HUES64 (cell line): ENCODE measurements around the gene ZFAND2A.

ENCODE experiments used
- H3K27ac ChIP-seq: 2 replicates; pipeline ENCODE4 v1.7.0; 2013; ENCODE audit warnings: low read depth, low read length, inconsistent platforms
- H3K27me3 ChIP-seq: 2 replicates; pipeline ENCODE4 v1.6.1; 2013; ENCODE audit warnings: mild to moderate bottlenecking, low read length; ENCODE audit not compliant: insufficient read depth
- H3K36me3 ChIP-seq: 2 replicates; pipeline ENCODE4 v1.6.1; 2013; ENCODE audit warnings: mild to moderate bottlenecking, low read length; ENCODE audit not compliant: insufficient read depth
- H3K4me1 ChIP-seq: 2 replicates; pipeline ENCODE4 v1.6.1; 2013; ENCODE audit warnings: mild to moderate bottlenecking, low read length, moderate library complexity; ENCODE audit not compliant: insufficient read depth
- H3K4me3 ChIP-seq: 2 replicates; pipeline ENCODE4 v1.5.1; 2013; ENCODE audit warnings: mild to moderate bottlenecking, low read length, moderate library complexity
- H3K9ac ChIP-seq: 2 replicates; pipeline ENCODE4 v1.6.1; 2013; ENCODE audit warnings: mild to moderate bottlenecking, low read depth, low read length
- H3K9me3 ChIP-seq: 2 replicates; pipeline ENCODE4 v1.6.1; 2013; ENCODE audit warnings: low read depth, low read length; ENCODE audit not compliant: insufficient read depth
- WGBS: fragments of 150-250, 120-280 bp; methylation state at CpG from one replicate; pipeline ENCODE4 v1.1.7; 2013; ENCODE audit warnings: missing lambda C conversion rate; 5-methylcytosine and 5-hydroxymethylcytosine counted together

Gene ZFAND2A

GRCh38 chr7:1193593-1194424 is 33.8 kb upstream of the ZFAND2A start:
- no peaks in the 10 kb centered on the region for H3K4me1 ChIP-seq
- H3K9me3 ChIP-seq: no peaks in the 10 kb centered on the region
- no peaks in the 10 kb centered on the region for H3K36me3 ChIP-seq
- no peak overlapping the region for H3K9ac ChIP-seq
- WGBS: 59% methylated on average over 36 of the region's 36 CpGs
- no peak overlapping the region for H3K27ac ChIP-seq
- peaks cover 7% of the 10 kb centered on the region for H3K27me3 ChIP-seq
- no peak overlapping the region for H3K4me3 ChIP-seq

- Histone ChIP-seq H3K4me1 (no peaks in the 10 kb centered on the region), H3K4me3 (no peak overlapping the region), H3K36me3 (no peaks in the 10 kb centered on the region), H3K27me3 (peaks cover 7% of the 10 kb centered on the region), H3K9ac (no peak overlapping the region), H3K27ac (no peak overlapping the region), H3K9me3 (no peaks in the 10 kb centered on the region)
- WGBS: 84% methylated on average over 15 of the region's 15 CpGs
Observed at GRCh38 chr7:1192171-1192676, 32.2 kb upstream of the ZFAND2A start.

GRCh38 chr7:1189986-1190772 is 30.2 kb upstream of the ZFAND2A start:
- no peaks in the 10 kb centered on the region for H3K4me1 ChIP-seq
- no peak overlapping the region for H3K9ac ChIP-seq
- H3K9me3 ChIP-seq: no peaks in the 10 kb centered on the region
- 90% methylated on average over 10 of the region's 10 CpGs for WGBS
- no peak overlapping the region for H3K4me3 ChIP-seq
- H3K36me3 ChIP-seq: no peaks in the 10 kb centered on the region
- peaks cover 9% of the 10 kb centered on the region for H3K27me3 ChIP-seq
- no peak overlapping the region for H3K27ac ChIP-seq

DNA sequence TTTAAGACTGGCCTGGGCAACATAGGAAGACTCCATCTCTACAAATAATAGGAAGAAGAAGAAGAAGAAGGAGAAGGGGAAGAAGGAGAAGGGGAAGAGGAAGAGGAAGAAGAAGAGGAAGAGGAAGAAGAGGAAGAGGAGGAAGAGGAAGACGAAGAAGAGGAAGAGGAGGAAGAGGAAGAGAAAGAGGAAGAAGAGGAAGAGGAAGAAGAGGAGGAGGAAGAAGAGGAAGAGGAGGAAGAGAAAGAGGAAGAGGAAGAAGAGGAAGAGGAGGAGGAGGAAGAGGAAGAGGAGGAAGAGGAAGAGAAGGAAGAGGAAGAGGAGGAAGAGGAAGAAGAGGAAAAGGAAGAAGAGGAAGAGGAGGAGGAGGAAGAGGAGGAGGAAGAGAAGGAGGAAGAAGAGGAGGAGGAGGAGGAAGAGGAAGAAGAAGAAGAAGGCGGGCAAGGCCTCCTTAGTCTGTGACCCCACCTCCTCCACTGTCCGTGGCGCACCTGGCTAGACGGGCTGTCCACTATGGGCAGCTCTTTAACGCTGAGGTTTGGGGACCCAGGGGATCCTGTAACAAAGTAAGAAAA is 28.8 kb upstream of the ZFAND2A start:
- H3K36me3 ChIP-seq: no peaks in the 10 kb centered on the region
- peaks cover 7% of the 10 kb centered on the region for H3K27me3 ChIP-seq
- WGBS: 84% methylated on average over 6 of the region's 6 CpGs
- H3K9ac ChIP-seq: no peak overlapping the region
- no peak overlapping the region for H3K27ac ChIP-seq
- H3K9me3 ChIP-seq: no peaks in the 10 kb centered on the region
- H3K4me1 ChIP-seq: no peaks in the 10 kb centered on the region
- H3K4me3 ChIP-seq: no peak overlapping the region

DNA sequence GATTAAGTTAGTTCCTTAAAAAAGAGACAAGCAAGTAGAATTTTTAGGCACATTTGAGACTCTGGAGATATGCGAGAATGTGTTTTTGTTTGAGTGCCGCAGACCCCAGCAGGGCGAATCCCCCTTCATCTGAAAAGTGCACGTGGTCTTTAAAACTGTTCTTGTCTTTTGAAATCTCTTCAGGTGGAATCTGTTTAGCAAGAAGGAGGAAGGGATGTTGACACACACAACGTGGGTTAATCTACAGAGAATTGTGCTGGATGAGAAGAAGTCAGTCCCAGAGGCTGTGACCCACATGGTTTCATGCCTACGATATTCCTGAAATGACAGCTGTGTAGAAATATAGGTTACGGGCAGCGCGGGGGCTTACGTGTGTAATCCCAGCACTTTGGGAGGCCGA is 27.1 kb upstream of the ZFAND2A start:
- Histone ChIP-seq H3K4me3 (no peak overlapping the region), H3K27ac (no peak overlapping the region), H3K36me3 (no peaks in the 10 kb centered on the region), H3K9ac (no peak overlapping the region), H3K4me1 (no peaks in the 10 kb centered on the region), H3K9me3 (no peaks in the 10 kb centered on the region), H3K27me3 (0 out of 2 replicates have a peak, but pooled peaks cover 4% of the 10 kb centered on the region)
- WGBS: 89% methylated on average over 11 of the region's 11 CpGs

GRCh38 chr7:1181640-1182039 is 21.6 kb upstream of the ZFAND2A start:
- WGBS: 87% methylated on average over 9 of the region's 12 CpGs
- 0 out of 2 replicates have a peak, but pooled peaks cover 4% of the 10 kb centered on the region for H3K27me3 ChIP-seq

GRCh38 chr7:1181031-1181430 is 21.0 kb upstream of the ZFAND2A start:
- no peak overlapping the region for H3K4me3 ChIP-seq
- H3K27me3 ChIP-seq: 0 out of 2 replicates have a peak, but pooled peaks cover under 1% of the 10 kb centered on the region
- no peaks in the 10 kb centered on the region for H3K36me3 ChIP-seq
- 93% methylated on average over 19 of the region's 19 CpGs for WGBS
- H3K9me3 ChIP-seq: no peaks in the 10 kb centered on the region
- H3K9ac ChIP-seq: no peak overlapping the region
- H3K27ac ChIP-seq: no peak overlapping the region
- no peaks in the 10 kb centered on the region for H3K4me1 ChIP-seq

More at GRCh38 chr7:1181640-1182039, 21.6 kb upstream of the ZFAND2A start:
- no peaks in the 10 kb centered on the region for H3K36me3 ChIP-seq
- H3K9me3 ChIP-seq: no peaks in the 10 kb centered on the region
- no peak overlapping the region for H3K4me3 ChIP-seq
- no peak overlapping the region for H3K27ac ChIP-seq
- no peaks in the 10 kb centered on the region for H3K4me1 ChIP-seq
- H3K9ac ChIP-seq: no peak overlapping the region

- H3K9me3 ChIP-seq: no peaks in the 10 kb centered on the region
- no peak overlapping the region for H3K9ac ChIP-seq
- no peaks in the 10 kb centered on the region for H3K36me3 ChIP-seq
- no peak overlapping the region for H3K27ac ChIP-seq
- H3K4me3 ChIP-seq: no peak overlapping the region
- WGBS: 71% methylated on average over 22 of the region's 22 CpGs
- no peaks in the 10 kb centered on the region for H3K27me3 ChIP-seq
- H3K4me1 ChIP-seq: no peaks in the 10 kb centered on the region
Observed at GRCh38 chr7:1176891-1177373, 16.9 kb upstream of the ZFAND2A start.

- 35% methylated on average over 44 of the region's 44 CpGs for WGBS
- Histone ChIP-seq H3K36me3 (no peaks in the 10 kb centered on the region), H3K4me1 (no peaks in the 10 kb centered on the region), H3K4me3 (peak overlapping the region; percentile 29; the same call in 1 of the 2 replicates), H3K27ac (no peak overlapping the region), H3K9ac (no peak overlapping the region), H3K27me3 (no peaks in the 10 kb centered on the region), H3K9me3 (no peaks in the 10 kb centered on the region)
Observed at GRCh38 chr7:1175967-1176851, 16.2 kb upstream of the ZFAND2A start.

DNA sequence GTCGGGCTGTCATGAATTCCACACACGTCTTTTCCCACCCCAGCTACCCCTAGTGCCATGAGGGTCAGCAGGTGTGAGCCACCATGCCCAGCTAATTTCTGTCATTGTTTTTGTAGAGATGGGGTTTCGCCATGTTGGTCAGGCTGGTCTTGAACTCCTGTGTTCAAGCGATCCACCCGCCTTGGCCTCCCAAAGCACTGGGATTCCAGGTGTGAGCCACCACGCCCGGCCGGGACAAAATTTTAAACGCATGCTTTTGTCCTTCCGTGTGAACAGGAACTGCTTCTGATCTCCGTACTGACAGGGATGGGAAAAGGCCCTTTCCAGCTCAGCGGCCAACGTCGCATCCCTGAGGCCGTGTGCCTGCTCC is 15.6 kb upstream of the ZFAND2A start:
- Histone ChIP-seq H3K9ac (no peak overlapping the region), H3K27ac (no peak overlapping the region), H3K36me3 (no peaks in the 10 kb centered on the region), H3K9me3 (no peaks in the 10 kb centered on the region), H3K27me3 (no peaks in the 10 kb centered on the region), H3K4me3 (no peak overlapping the region), H3K4me1 (no peaks in the 10 kb centered on the region)
- 91% methylated on average over 15 of the region's 15 CpGs for WGBS
